Upper lobe of left lung (tissue), 6 donors: Measurements from ENCODE around the gene MBD5. TPM values are rescaled to one million over a fixed set of nuclear protein-coding genes. Genes with fewer than 3 reads are reported as not detected.

ENCODE experiments used
- ATAC-seq, 2 donors: fragments of 200-7000 bp; cut with Tn5 transposase; one replicate each; pipeline ENCODE4 v1.9.1; 2022; ENCODE audit warnings: mild to moderate bottlenecking in 2 of 2, moderate library complexity in 2 of 2; ENCODE audit not compliant: low FRiP score in 2 of 2
- DNase-seq, 2 donors: peaks; one replicate each; pipeline ENCODE4 v3.0.0-alpha.2; 2019 to 2020
- H3K27ac ChIP-seq, 4 donors: fragments of 200-600 bp; sonication (generic); one replicate each; pipeline ENCODE4 v1.5.1; 2016 to 2019
- H3K27me3 ChIP-seq, 4 donors: fragments of 200-600 bp; sonication (generic); one replicate each; pipeline ENCODE4 v1.5.1; 2017 to 2019
- H3K36me3 ChIP-seq, 4 donors: fragments of 200-600 bp; sonication (generic); one replicate each; pipeline ENCODE4 v1.5.1; 2016 to 2019
- H3K4me1 ChIP-seq, 4 donors: fragments of 200-600 bp; sonication (generic); one replicate each; pipeline ENCODE4 v1.5.1; 2018 to 2019
- H3K4me3 ChIP-seq, 4 donors: fragments of 200-600 bp; sonication (generic); one replicate each; pipeline ENCODE4 v1.5.1; 2017 to 2019; ENCODE audit warnings: mild to moderate bottlenecking in 2 of 4, moderate library complexity in 1 of 4
- H3K9me3 ChIP-seq, 4 donors: fragments of 200-600 bp; sonication (generic); one replicate each; pipeline ENCODE4 v1.5.1; 2018 to 2019
- EP300 ChIP-seq, 4 donors: sonication (generic); formaldehyde crosslinking; IDR thresholded peaks; one replicate each; pipeline ENCODE4 v1.5.1; 2017; ENCODE audit warnings: antibody characterized with exemption in 4 of 4, control low read depth in 2 of 4
- POLR2A ChIP-seq, 4 donors: fragments of 450-650 bp; IDR thresholded peaks; one replicate each; pipeline ENCODE4 v1.5.1; 2016 to 2017; ENCODE audit warnings: antibody characterized with exemption in 4 of 4, mild to moderate bottlenecking in 2 of 4
- POLR2AphosphoS5 ChIP-seq, 2 donors: sonication (generic); formaldehyde crosslinking; IDR thresholded peaks; one replicate each; pipeline ENCODE4 v1.5.1; 2017; ENCODE audit warnings: antibody characterized with exemption in 2 of 2
- WGBS, 2 donors: methylation state at CpG; one replicate each; pipeline ENCODE4 v1.1.5; 2017 to 2018; 5-methylcytosine and 5-hydroxymethylcytosine counted together
- total RNA-seq, 6 donors: library from RNA; depleted of rRNA in 4 of 6; stranded (reverse); fragments of >200 nt in 4 of 6; gene quantifications; one replicate each; pipeline versions ENCODE4 v1.1.0 to v1.2.1, GENCODE V29; 2016 to 2021
- TF ChIP-seq, protein P1 (sequence below), 6 experiments: fragments of 450-650 bp in 4 of 6; fragments of 200-600 bp in 2 of 6; sonication (generic) in 2 of 6; IDR thresholded peaks; one replicate each; pipeline ENCODE4 v1.5.1; 2016 to 2019; ENCODE audit warnings: antibody characterized with exemption in 6 of 6
- donor health status: DM: no; HTN: no; CAD: no; lungs with moderate emphysema.
- donor health status: DM: no; HTN: yes; CAD: no; lungs with severe emphysema.

Gene MBD5
- total RNA-seq, 6 donors from 2014 or later = 22.6 to 99.5 (median 27.5) TPM

DNA sequence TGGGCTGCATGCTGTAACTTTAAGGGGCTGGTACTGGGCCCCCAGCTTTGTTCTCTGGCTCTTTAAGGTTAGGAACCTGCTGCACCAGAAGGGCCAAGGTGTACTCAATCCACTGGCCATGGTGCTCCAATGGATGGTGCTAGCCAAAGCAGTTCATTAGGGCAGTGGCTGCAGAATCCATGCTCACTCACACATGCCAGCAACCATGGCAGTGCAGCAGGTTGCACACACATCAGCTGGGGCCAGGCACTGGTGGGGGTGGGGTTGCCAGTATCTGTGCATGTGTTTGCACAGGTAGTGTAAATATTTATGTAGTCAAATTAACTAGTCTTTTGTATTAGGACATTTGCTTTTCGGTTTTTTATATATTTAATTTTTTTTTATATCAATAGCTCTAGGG, 395.4 kb downstream of the MBD5 start:
- H3K27ac ChIP-seq = no peak overlapping the region
- 76 to 87% methylated on average over 1 of the region's 1 CpG for WGBS, 2 donors
- no peak for DNase-seq
- ATAC-seq = no peak
- no peaks in the 10 kb centered on the region for H3K4me1 ChIP-seq
- TF ChIP-seq POLR2A (IDR thresholded peaks at IDR 0.05) (no peak), POLR2AphosphoS5 (IDR thresholded peaks at IDR 0.05) (no peak), EP300 (IDR thresholded peaks at IDR 0.05) (no peak)
- TF ChIP-seq, protein P1, sequence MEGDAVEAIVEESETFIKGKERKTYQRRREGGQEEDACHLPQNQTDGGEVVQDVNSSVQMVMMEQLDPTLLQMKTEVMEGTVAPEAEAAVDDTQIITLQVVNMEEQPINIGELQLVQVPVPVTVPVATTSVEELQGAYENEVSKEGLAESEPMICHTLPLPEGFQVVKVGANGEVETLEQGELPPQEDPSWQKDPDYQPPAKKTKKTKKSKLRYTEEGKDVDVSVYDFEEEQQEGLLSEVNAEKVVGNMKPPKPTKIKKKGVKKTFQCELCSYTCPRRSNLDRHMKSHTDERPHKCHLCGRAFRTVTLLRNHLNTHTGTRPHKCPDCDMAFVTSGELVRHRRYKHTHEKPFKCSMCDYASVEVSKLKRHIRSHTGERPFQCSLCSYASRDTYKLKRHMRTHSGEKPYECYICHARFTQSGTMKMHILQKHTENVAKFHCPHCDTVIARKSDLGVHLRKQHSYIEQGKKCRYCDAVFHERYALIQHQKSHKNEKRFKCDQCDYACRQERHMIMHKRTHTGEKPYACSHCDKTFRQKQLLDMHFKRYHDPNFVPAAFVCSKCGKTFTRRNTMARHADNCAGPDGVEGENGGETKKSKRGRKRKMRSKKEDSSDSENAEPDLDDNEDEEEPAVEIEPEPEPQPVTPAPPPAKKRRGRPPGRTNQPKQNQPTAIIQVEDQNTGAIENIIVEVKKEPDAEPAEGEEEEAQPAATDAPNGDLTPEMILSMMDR (IDR thresholded peaks at IDR 0.05) = no peak
- H3K9me3 ChIP-seq = peaks cover 6 to 23% (median 11%) of the 10 kb centered on the region in 4 donors
- no peaks in the 10 kb centered on the region for H3K27me3 ChIP-seq
- H3K36me3 ChIP-seq = no peaks in the 10 kb centered on the region
- no peak overlapping the region for H3K4me3 ChIP-seq

DNA sequence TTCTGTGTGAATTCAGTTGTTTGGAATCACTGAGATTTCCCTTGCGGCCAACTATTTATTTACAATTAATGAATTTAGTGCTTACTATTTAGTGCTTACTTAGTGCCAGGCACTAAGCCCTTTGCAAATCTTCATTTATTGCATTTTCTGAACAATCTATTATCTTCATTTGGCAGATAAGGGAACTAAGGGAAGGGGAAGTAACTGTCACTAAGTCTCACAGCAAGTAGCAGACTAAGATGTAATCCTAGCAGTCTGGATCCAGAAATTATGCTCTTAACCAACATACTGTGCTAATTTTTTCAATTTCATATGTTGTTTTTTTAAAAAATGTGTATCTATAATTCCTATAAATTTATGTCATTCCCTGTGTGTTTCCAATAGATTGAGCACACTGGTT, 409.2 kb downstream of the MBD5 start:
- no peak overlapping the region for H3K4me3 ChIP-seq
- 91 to 100% methylated on average over 1 of the region's 1 CpG for WGBS, 2 donors
- no peaks in the 10 kb centered on the region for H3K27me3 ChIP-seq
- no peak overlapping the region for H3K27ac ChIP-seq
- no peak for DNase-seq
- ATAC-seq = no peak
- no peaks in the 10 kb centered on the region for H3K4me1 ChIP-seq
- no peaks in the 10 kb centered on the region for H3K9me3 ChIP-seq
- no peaks in the 10 kb centered on the region for H3K36me3 ChIP-seq
- TF ChIP-seq POLR2AphosphoS5 (IDR thresholded peaks at IDR 0.05) (no peak), EP300 (IDR thresholded peaks at IDR 0.05) (no peak), POLR2A (IDR thresholded peaks at IDR 0.05) (no peak)
- TF ChIP-seq, protein P1 (IDR thresholded peaks at IDR 0.05) = no peak

DNA sequence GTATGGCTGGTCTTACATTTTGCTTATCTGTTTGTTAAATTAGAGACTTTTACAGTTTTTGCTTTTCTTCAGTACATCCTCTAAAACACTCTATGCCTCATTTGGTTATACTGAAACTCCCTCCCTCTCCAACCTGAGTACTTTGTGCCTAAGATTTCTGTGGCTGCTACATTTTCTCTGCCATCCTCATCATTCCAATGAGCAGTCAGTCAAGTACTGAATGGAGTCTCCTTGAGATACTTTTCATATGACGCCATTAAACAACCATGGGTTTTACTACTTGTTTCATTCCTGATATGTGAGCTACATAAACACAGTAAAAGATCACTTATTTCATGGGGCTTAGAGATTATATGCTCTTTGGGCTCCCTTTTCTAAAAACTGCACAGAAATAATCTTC, 427.0 kb downstream of the MBD5 start:
- Histone ChIP-seq H3K4me3 (no peak overlapping the region), H3K9me3 (no peaks in the 10 kb centered on the region), H3K27ac (no peak overlapping the region), H3K4me1 (no peaks in the 10 kb centered on the region), H3K36me3 (no peaks in the 10 kb centered on the region), H3K27me3 (no peaks in the 10 kb centered on the region)
- 85 to 92% methylated on average over 1 of the region's 1 CpG for WGBS, 2 donors
- ATAC-seq (no peak), DNase-seq (no peak)
- TF ChIP-seq POLR2AphosphoS5 (IDR thresholded peaks at IDR 0.05) (no peak), EP300 (IDR thresholded peaks at IDR 0.05) (no peak), POLR2A (IDR thresholded peaks at IDR 0.05) (no peak)
- TF ChIP-seq, protein P1 (IDR thresholded peaks at IDR 0.05) = no peak

DNA sequence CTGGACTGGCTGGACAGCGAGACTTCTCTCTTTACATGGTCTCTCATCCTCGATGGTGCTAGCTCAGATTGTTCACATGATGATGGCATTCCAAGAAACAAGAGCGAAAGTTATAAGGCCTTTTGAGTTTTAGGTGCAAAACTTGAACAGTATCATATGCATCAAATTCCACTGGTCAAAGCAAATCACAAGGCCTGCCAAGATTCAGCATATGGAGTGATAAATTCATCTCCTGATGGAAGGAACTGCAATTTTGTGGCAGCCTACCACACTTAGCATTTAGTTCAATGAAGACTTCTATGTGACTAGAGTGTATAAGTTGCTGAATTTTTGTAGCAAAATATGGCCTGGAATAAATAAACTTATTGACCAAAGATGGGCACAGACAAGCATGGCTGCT, 429.6 kb downstream of the MBD5 start:
- no peak for ATAC-seq
- no peaks in the 10 kb centered on the region for H3K9me3 ChIP-seq
- WGBS, 2 donors = 94 to 96% methylated on average over 3 of the region's 3 CpGs

DNA sequence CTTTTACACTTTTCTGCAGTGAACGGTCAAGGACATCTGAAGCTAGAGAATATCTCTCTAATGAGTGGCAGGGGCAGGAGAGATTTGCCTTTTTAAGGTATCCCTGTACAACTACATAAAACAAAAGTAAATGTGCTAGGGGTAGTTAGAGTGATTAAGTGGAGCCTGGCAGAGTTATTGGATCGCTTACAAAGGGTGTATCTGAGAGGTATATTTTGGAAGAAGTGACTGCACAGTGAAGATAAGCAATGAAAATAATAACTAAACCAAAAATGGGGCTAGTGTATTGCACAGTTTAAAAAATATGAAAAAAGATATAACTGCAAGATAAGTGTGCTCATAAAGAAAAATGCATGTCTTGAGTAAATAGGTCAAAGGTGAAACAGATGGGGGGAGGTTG, 430.2 kb downstream of the MBD5 start:
- WGBS, 2 donors = 91 to 98% methylated on average over 2 of the region's 2 CpGs
- no peak overlapping the region for H3K27ac ChIP-seq
- TF ChIP-seq POLR2AphosphoS5 (IDR thresholded peaks at IDR 0.05) (no peak), EP300 (IDR thresholded peaks at IDR 0.05) (no peak), POLR2A (IDR thresholded peaks at IDR 0.05) (no peak)
- TF ChIP-seq, protein P1 (IDR thresholded peaks at IDR 0.05) = no peak

More for the DNA sequence above, 429.6 kb downstream of the MBD5 start:
- Histone ChIP-seq H3K4me3 (no peak overlapping the region), H3K27ac (no peak overlapping the region), H3K4me1 (no peaks in the 10 kb centered on the region), H3K27me3 (no peaks in the 10 kb centered on the region), H3K36me3 (no peaks in the 10 kb centered on the region)
- no peak for TF ChIP-seq POLR2A (IDR thresholded peaks at IDR 0.05)
- no peak for TF ChIP-seq EP300 (IDR thresholded peaks at IDR 0.05)
- TF ChIP-seq POLR2AphosphoS5 (IDR thresholded peaks at IDR 0.05) = no peak
- TF ChIP-seq, protein P1 (IDR thresholded peaks at IDR 0.05) = no peak
- no peak for DNase-seq

More for the DNA sequence above, 430.2 kb downstream of the MBD5 start:
- Histone ChIP-seq H3K27me3 (no peaks in the 10 kb centered on the region), H3K9me3 (no peaks in the 10 kb centered on the region), H3K4me1 (no peaks in the 10 kb centered on the region), H3K36me3 (no peaks in the 10 kb centered on the region), H3K4me3 (no peak overlapping the region)
- ATAC-seq (no peak), DNase-seq (no peak)
